Measurements from ENCODE around the gene CACNA1C.

The CACNA1C gene

GRCh38 chr12:2343681-2344080 is 290.9 kb downstream of the CACNA1C start:
- Histone ChIP-seq H3K4me1 (ENCODE audit: control insufficient read depth, low read length) (no peaks in the 10 kb centered on the region), H4K20me1 (ENCODE audit: control insufficient read depth, insufficient read depth, low read depth, low read length) (no peaks in the 10 kb centered on the region), H3K4me2 (ENCODE audit: low read length) (no peak overlapping the region), H3K27me3 (ENCODE audit: control insufficient read depth, low read length) (peaks cover 45% of the 10 kb centered on the region), H3K27ac (ENCODE audit: low read depth, low read length) (no peak overlapping the region), H3K9me2 (replicated peaks; ENCODE audit: control insufficient read depth, low read length) (no peaks in the 10 kb centered on the region), H3F3A (ENCODE audit: control insufficient read depth, insufficient read depth) (no peaks in the 10 kb centered on the region), H3K9me3 (ENCODE audit: control insufficient read depth, insufficient read depth, low read length) (no peaks in the 10 kb centered on the region), H3K79me2 (ENCODE audit: control insufficient read depth, low read length) (no peaks in the 10 kb centered on the region), H3K36me3 (ENCODE audit: control insufficient read depth, low read length) (no peaks in the 10 kb centered on the region), H3K4me3 (ENCODE audit: low read length) (no peak overlapping the region)
- no peak for TF ChIP-seq EZH2phosphoT487 (IDR thresholded peaks at IDR 0.05; ENCODE audit: borderline replicate concordance, low read length)
- TF ChIP-seq CTCF (IDR thresholded peaks at IDR 0.05; ENCODE audit: low read depth, low read length, poor library complexity, severe bottlenecking) = no peak

GRCh38 chr12:2344476-2344875 is 291.7 kb downstream of the CACNA1C start:
- Histone ChIP-seq H3K4me1 (ENCODE audit: control insufficient read depth, low read length) (no peaks in the 10 kb centered on the region), H3K9me2 (replicated peaks; ENCODE audit: control insufficient read depth, low read length) (no peaks in the 10 kb centered on the region), H3K79me2 (ENCODE audit: control insufficient read depth, low read length) (no peaks in the 10 kb centered on the region), H3K27ac (ENCODE audit: low read depth, low read length) (no peak overlapping the region), H4K20me1 (ENCODE audit: control insufficient read depth, insufficient read depth, low read depth, low read length) (no peaks in the 10 kb centered on the region), H3K27me3 (ENCODE audit: control insufficient read depth, low read length) (peaks cover 45% of the 10 kb centered on the region), H3K9me3 (ENCODE audit: control insufficient read depth, insufficient read depth, low read length) (no peaks in the 10 kb centered on the region), H3K4me3 (ENCODE audit: low read length) (no peak overlapping the region), H3K4me2 (ENCODE audit: low read length) (no peak overlapping the region), H3F3A (ENCODE audit: control insufficient read depth, insufficient read depth) (no peaks in the 10 kb centered on the region), H3K36me3 (ENCODE audit: control insufficient read depth, low read length) (no peaks in the 10 kb centered on the region)
- TF ChIP-seq EZH2phosphoT487 (IDR thresholded peaks at IDR 0.05; ENCODE audit: borderline replicate concordance, low read length) (no peak), CTCF (IDR thresholded peaks at IDR 0.05; ENCODE audit: low read depth, low read length, poor library complexity, severe bottlenecking) (no peak)

GRCh38 chr12:2344885-2345284 is 292.1 kb downstream of the CACNA1C start:
- peaks cover 45% of the 10 kb centered on the region for H3K27me3 ChIP-seq (ENCODE audit: control insufficient read depth, low read length)
- H3K4me3 ChIP-seq (ENCODE audit: low read length) = no peak overlapping the region
- no peaks in the 10 kb centered on the region for H3K4me1 ChIP-seq (ENCODE audit: control insufficient read depth, low read length)
- no peaks in the 10 kb centered on the region for H3K9me2 ChIP-seq (replicated peaks; ENCODE audit: control insufficient read depth, low read length)
- H4K20me1 ChIP-seq (ENCODE audit: control insufficient read depth, insufficient read depth, low read depth, low read length) = no peaks in the 10 kb centered on the region
- H3K36me3 ChIP-seq (ENCODE audit: control insufficient read depth, low read length) = no peaks in the 10 kb centered on the region
- no peak for TF ChIP-seq EZH2phosphoT487 (IDR thresholded peaks at IDR 0.05; ENCODE audit: borderline replicate concordance, low read length)
- TF ChIP-seq CTCF (IDR thresholded peaks at IDR 0.05; ENCODE audit: low read depth, low read length, poor library complexity, severe bottlenecking) = no peak
- H3K79me2 ChIP-seq (ENCODE audit: control insufficient read depth, low read length) = no peaks in the 10 kb centered on the region
- no peaks in the 10 kb centered on the region for H3F3A ChIP-seq (ENCODE audit: control insufficient read depth, insufficient read depth)
- H3K4me2 ChIP-seq (ENCODE audit: low read length) = no peak overlapping the region
- H3K9me3 ChIP-seq (ENCODE audit: control insufficient read depth, insufficient read depth, low read length) = no peaks in the 10 kb centered on the region
- no peak overlapping the region for H3K27ac ChIP-seq (ENCODE audit: low read depth, low read length)

DNA sequence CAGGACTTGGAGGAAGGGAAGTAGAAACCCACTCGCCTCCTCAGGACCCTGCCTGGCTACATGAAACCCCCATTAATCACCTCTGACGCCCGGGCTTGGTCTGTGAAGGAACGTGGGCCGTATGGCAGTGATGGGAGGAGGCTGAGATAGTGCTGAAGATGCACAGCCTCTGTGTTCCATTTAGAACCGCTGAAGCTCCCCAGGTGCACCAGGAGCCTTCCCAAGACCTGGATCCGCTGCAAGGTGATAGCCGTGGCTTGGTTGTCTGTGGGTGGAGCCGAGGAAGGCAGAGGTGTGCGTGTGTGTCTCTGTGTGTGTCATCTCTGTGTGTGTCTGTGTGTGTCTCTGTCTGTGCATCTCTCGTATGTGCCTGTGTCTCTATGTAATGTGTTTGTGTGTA is 293.1 kb downstream of the CACNA1C start:
- Histone ChIP-seq H3K4me2 (ENCODE audit: low read length) (no peak overlapping the region), H3K4me3 (ENCODE audit: low read length) (no peak overlapping the region), H3K27ac (ENCODE audit: low read depth, low read length) (no peak overlapping the region), H3K79me2 (ENCODE audit: control insufficient read depth, low read length) (no peaks in the 10 kb centered on the region), H3K9me3 (ENCODE audit: control insufficient read depth, insufficient read depth, low read length) (no peaks in the 10 kb centered on the region), H3K9me2 (replicated peaks; ENCODE audit: control insufficient read depth, low read length) (no peaks in the 10 kb centered on the region), H3K27me3 (ENCODE audit: control insufficient read depth, low read length) (peaks cover 45% of the 10 kb centered on the region), H4K20me1 (ENCODE audit: control insufficient read depth, insufficient read depth, low read depth, low read length) (no peaks in the 10 kb centered on the region), H3K4me1 (ENCODE audit: control insufficient read depth, low read length) (no peaks in the 10 kb centered on the region), H3K36me3 (ENCODE audit: control insufficient read depth, low read length) (no peaks in the 10 kb centered on the region), H3F3A (ENCODE audit: control insufficient read depth, insufficient read depth) (no peaks in the 10 kb centered on the region)
- TF ChIP-seq CTCF (IDR thresholded peaks at IDR 0.05; ENCODE audit: low read depth, low read length, poor library complexity, severe bottlenecking) (no peak), EZH2phosphoT487 (IDR thresholded peaks at IDR 0.05; ENCODE audit: borderline replicate concordance, low read length) (no peak)

Data from DOHH2 (cell line).